CD14-positive monocyte (primary cell): ENCODE measurements around the gene RBMS3. TPM values are rescaled to one million over a fixed set of nuclear protein-coding genes. Genes with fewer than 3 reads are reported as not detected.

Experiments
- DNase-seq, 3 donors: peaks; one replicate each; pipeline ENCODE4 v3.0.0-alpha.2; 2011 to 2022
- H2AFZ ChIP-seq: 2 replicates; pipeline ENCODE4 v1.6.0; 2012; ENCODE audit warnings: mild to moderate bottlenecking, low read depth, low read length, inconsistent platforms; ENCODE audit not compliant: insufficient read depth, poor library complexity, severe bottlenecking
- H3K27ac ChIP-seq, 2 donors: 1 replicate in 1 of 2; 2 replicates in 1 of 2; pipeline ENCODE4 v1.5.1; 2012 to 2013; ENCODE audit warnings: low read length in 2 of 2, control low read depth in 1 of 2, inconsistent platforms in 1 of 2, low read depth in 1 of 2, mild to moderate bottlenecking in 1 of 2
- H3K27me3 ChIP-seq, 2 donors: one replicate each; pipeline versions ENCODE4 v1.6.0 to v1.6.1; 2011 to 2013; ENCODE audit warnings: low read length in 2 of 2; ENCODE audit not compliant: control insufficient read depth in 2 of 2, insufficient read depth in 2 of 2
- H3K36me3 ChIP-seq, 2 donors: replicated peaks in 1 of 2; 1 replicate in 1 of 2; 2 replicates in 1 of 2; pipeline versions ENCODE4 v1.5.1 to v1.6.1; 2012 to 2013; ENCODE audit warnings: low read length in 2 of 2, control low read depth in 1 of 2, inconsistent platforms in 1 of 2, mild to moderate bottlenecking in 1 of 2; ENCODE audit not compliant: insufficient read depth in 2 of 2, control insufficient read depth in 1 of 2
- H3K4me1 ChIP-seq, 2 donors: 1 replicate in 1 of 2; 2 replicates in 1 of 2; pipeline versions ENCODE4 v1.5.1 to v1.6.1; 2012 to 2013; ENCODE audit warnings: low read length in 2 of 2, control low read depth in 1 of 2, inconsistent platforms in 1 of 2, mild to moderate bottlenecking in 1 of 2, moderate library complexity in 1 of 2; ENCODE audit not compliant: insufficient read depth in 2 of 2, control insufficient read depth in 1 of 2
- H3K4me2 ChIP-seq: replicated peaks from 2 replicates; pipeline ENCODE3; 2012; ENCODE audit warnings: low read length, moderate library complexity, mild to moderate bottlenecking; ENCODE audit not compliant: poor library complexity, severe bottlenecking; ENCODE audit errors: extremely low read depth
- H3K4me3 ChIP-seq, 3 experiments: fragments of 200-600 bp in 1 of 3; sonication (generic) in 1 of 3; replicated peaks in 1 of 3; 1 replicate in 2 of 3; 2 replicates in 1 of 3; pipeline ENCODE4 v1.5.1; 2011 to 2013; ENCODE audit warnings: low read length in 3 of 3, mild to moderate bottlenecking in 3 of 3, control low read depth in 2 of 3, low read depth in 2 of 3, inconsistent platforms in 1 of 3, moderate library complexity in 1 of 3
- H3K79me2 ChIP-seq: 2 replicates; pipeline ENCODE4 v1.6.0; 2012; ENCODE audit warnings: mild to moderate bottlenecking, control low read depth, inconsistent platforms, low read length, moderate library complexity; ENCODE audit not compliant: insufficient read depth
- H3K9ac ChIP-seq: 2 replicates; pipeline ENCODE4 v1.6.0; 2017; ENCODE audit warnings: low read length, mild to moderate bottlenecking; ENCODE audit not compliant: insufficient read depth, poor library complexity, severe bottlenecking
- H3K9me3 ChIP-seq, 2 donors: replicated peaks in 1 of 2; 1 replicate in 1 of 2; 2 replicates in 1 of 2; pipeline versions ENCODE4 v1.5.1 to v1.6.1; 2012 to 2013; ENCODE audit warnings: low read length in 2 of 2, control low read depth in 1 of 2; ENCODE audit not compliant: control insufficient read depth in 1 of 2, insufficient read depth in 1 of 2
- H4K20me1 ChIP-seq: 2 replicates; pipeline ENCODE4 v1.6.0; 2012; ENCODE audit warnings: mild to moderate bottlenecking, low read length, control low read depth, moderate library complexity; ENCODE audit not compliant: insufficient read depth
- H3K27ac Mint-ChIP-seq, 7 donors: one replicate each; pipeline ENCODE4 v1.8.0; 2020; ENCODE audit warnings: mild to moderate bottlenecking in 7 of 7, mixed read lengths in 7 of 7, moderate library complexity in 6 of 7, inconsistent platforms in 2 of 7
- H3K27me3 Mint-ChIP-seq, 3 donors: one replicate each; pipeline ENCODE4 v1.8.0; 2021 to 2022; ENCODE audit warnings: low read depth in 3 of 3, mild to moderate bottlenecking in 3 of 3, mixed read lengths in 3 of 3, moderate library complexity in 3 of 3, inconsistent platforms in 1 of 3
- H3K36me3 Mint-ChIP-seq, 2 donors: one replicate each; pipeline ENCODE4 v1.8.0; 2020; ENCODE audit warnings: mixed read lengths in 2 of 2, inconsistent platforms in 1 of 2, mild to moderate bottlenecking in 1 of 2
- H3K4me1 Mint-ChIP-seq: one replicate; pipeline ENCODE4 v1.8.0; 2020; ENCODE audit warnings: mild to moderate bottlenecking, mixed read lengths
- H3K4me3 Mint-ChIP-seq, 2 donors: one replicate each; pipeline ENCODE4 v1.8.0; 2020; ENCODE audit warnings: mild to moderate bottlenecking in 2 of 2, mixed read lengths in 2 of 2, moderate library complexity in 1 of 2
- H3K9me3 Mint-ChIP-seq, 7 donors: one replicate each; pipeline ENCODE4 v1.8.0; 2020 to 2022; ENCODE audit warnings: mixed read lengths in 7 of 7, mild to moderate bottlenecking in 6 of 7, moderate library complexity in 6 of 7, inconsistent platforms in 2 of 7
- WGBS: methylation state at CpG from one replicate; pipeline ENCODE4 v1.1.5; 2013; ENCODE audit warnings: missing lambda C conversion rate; ENCODE audit not compliant: insufficient coverage; 5-methylcytosine and 5-hydroxymethylcytosine counted together
- intact Hi-C, 2 donors: fragments of 100-400 bp; cut with micrococcal nuclease; formaldehyde crosslinking; loops; one replicate each; pipeline versions ENCODE4 v1.15.0 to v1.15.1; 2023
- polyA plus RNA-seq, 3 donors: library from polyadenylated mRNA; depleted of rRNA in 1 of 3; unstranded in 2 of 3; stranded (reverse) in 1 of 3; fragments of 300-500 nt in 2 of 3; fragments of >200 nt in 1 of 3; fragmentation: Illumina TruSeq in 2 of 3; gene quantifications; 1 replicate in 2 of 3; 2 replicates in 1 of 3; pipeline ENCODE4 v1.2.3, GENCODE V29; 2012 to 2021
- TF ChIP-seq, protein P1 (sequence below): fragments of 200-600 bp; IDR thresholded peaks from one replicate; pipeline ENCODE4 v1.8.0; 2022; ENCODE audit warnings: antibody characterized with exemption, mild to moderate bottlenecking

The RBMS3 gene
- polyA plus RNA-seq, 3 donors = not detected

DNA sequence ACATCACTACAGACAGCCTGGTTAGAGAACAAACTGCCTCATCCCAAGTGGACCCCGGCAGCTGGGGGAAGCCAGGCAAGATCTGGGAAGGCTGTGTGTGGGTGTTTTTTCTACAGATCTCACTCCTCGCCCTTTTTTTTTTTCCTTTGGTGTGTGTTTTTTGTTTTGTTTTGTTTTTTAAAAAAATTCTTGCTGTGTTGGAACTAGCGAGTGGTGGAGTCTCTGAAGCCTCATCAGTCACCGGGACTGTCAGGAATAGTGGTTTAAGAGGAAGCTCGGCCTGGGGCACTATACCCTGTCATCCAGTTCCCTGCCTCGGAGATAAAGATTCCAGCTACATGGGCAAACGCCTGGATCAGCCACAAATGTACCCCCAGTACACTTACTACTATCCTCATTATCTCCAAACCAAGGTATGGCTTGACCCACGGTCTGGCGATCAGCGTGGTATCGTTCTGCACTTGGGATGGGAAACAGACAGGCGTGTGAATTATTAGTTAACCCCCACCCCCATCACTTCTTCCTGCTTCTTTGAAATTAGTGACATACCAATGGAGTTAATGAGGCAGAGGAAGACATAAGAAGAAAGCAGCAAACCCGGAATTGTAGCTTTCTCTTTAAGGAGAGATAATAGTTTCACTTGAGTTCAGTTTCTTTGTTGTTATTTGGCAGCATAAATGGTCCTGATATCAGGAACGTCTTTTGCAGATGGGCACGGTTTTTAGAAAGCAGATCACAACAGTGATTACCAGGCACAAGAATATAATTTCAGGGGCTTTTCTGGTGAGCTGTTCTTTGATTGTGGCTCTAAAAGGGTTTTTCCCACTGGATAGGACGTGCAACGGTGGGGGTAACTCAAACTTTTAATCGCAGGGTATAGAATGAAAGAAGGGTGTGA lies 722 bp downstream of the RBMS3 start:
- H3K9me3 Mint-ChIP-seq = peaks cover 0 to 3% (median 0%) of the 10 kb centered on the region in 7 donors
- H3K9ac ChIP-seq = peak overlapping the region; percentile 18
- WGBS = 40% methylated on average over 8 of the region's 18 CpGs

More for the DNA sequence above, 722 bp downstream of the RBMS3 start:
- Histone ChIP-seq H3K4me2 (peak overlapping the region; percentile 67), H3K27ac (no peak overlapping the region), H3K4me1 (peaks cover 14 to 15% of the 10 kb centered on the region in 2 donors), H3K9me3 (no peaks in the 10 kb centered on the region), H3K4me3 (peak overlapping the region in 2 of 3 experiments; percentile 21 to 56), H3K27me3 (peaks cover 0 to 3% of the 10 kb centered on the region in 2 donors), H4K20me1 (no peaks in the 10 kb centered on the region), H2AFZ (peak overlapping the region; percentile 21), H3K36me3 (no peaks in the 10 kb centered on the region), H3K79me2 (no peaks in the 10 kb centered on the region)
- peak in 1 of 3 donors; percentile 4 for DNase-seq
- TF ChIP-seq, protein P1, sequence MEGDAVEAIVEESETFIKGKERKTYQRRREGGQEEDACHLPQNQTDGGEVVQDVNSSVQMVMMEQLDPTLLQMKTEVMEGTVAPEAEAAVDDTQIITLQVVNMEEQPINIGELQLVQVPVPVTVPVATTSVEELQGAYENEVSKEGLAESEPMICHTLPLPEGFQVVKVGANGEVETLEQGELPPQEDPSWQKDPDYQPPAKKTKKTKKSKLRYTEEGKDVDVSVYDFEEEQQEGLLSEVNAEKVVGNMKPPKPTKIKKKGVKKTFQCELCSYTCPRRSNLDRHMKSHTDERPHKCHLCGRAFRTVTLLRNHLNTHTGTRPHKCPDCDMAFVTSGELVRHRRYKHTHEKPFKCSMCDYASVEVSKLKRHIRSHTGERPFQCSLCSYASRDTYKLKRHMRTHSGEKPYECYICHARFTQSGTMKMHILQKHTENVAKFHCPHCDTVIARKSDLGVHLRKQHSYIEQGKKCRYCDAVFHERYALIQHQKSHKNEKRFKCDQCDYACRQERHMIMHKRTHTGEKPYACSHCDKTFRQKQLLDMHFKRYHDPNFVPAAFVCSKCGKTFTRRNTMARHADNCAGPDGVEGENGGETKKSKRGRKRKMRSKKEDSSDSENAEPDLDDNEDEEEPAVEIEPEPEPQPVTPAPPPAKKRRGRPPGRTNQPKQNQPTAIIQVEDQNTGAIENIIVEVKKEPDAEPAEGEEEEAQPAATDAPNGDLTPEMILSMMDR = no peak
- H3K4me1 Mint-ChIP-seq = peaks cover 19% of the 10 kb centered on the region
- peak overlapping the region in 1 of 7 donors; percentile 67 for H3K27ac Mint-ChIP-seq
- intact Hi-C loops = no loop called here
- H3K4me3 Mint-ChIP-seq = peak overlapping the region; percentile 68 to 91
- peaks cover 6 to 28% (median 17%) of the 10 kb centered on the region in 3 donors for H3K27me3 Mint-ChIP-seq
- H3K36me3 Mint-ChIP-seq = no peaks in the 10 kb centered on the region
